ENCODE measurements around the gene ANGPT4.

The ANGPT4 gene

GRCh38 chr20:931401-931800 lies 15.3 kb upstream of the ANGPT4 start:
- no peak for TF ChIP-seq CTCF (IDR thresholded peaks at IDR 0.05; ENCODE audit: extremely low read depth, insufficient read depth, missing control alignments)
- DNase-seq (ENCODE audit: low spot score): no peak
- in situ Hi-C loops (cut with MboI; ENCODE audit: low pct_unique_long_range_greater_than_20kb, low sequenced_read_pairs, unreplicated experiment): no loop called here

- no peak for DNase-seq (ENCODE audit: low spot score)
- in situ Hi-C loops (cut with MboI; ENCODE audit: low pct_unique_long_range_greater_than_20kb, low sequenced_read_pairs, unreplicated experiment): no loop called here
- no peak for TF ChIP-seq CTCF (IDR thresholded peaks at IDR 0.05; ENCODE audit: extremely low read depth, insufficient read depth, missing control alignments)
Measured at GRCh38 chr20:926670-927069, 10.5 kb upstream of the ANGPT4 start.

GRCh38 chr20:925516-925915 lies 9.4 kb upstream of the ANGPT4 start:
- no peak for TF ChIP-seq CTCF (IDR thresholded peaks at IDR 0.05; ENCODE audit: extremely low read depth, insufficient read depth, missing control alignments)
- in situ Hi-C loops (cut with MboI; ENCODE audit: low pct_unique_long_range_greater_than_20kb, low sequenced_read_pairs, unreplicated experiment): no loop called here

GRCh38 chr20:924639-925038 lies 8.5 kb upstream of the ANGPT4 start:
- no peak for TF ChIP-seq CTCF (IDR thresholded peaks at IDR 0.05; ENCODE audit: extremely low read depth, insufficient read depth, missing control alignments)
- in situ Hi-C loops (cut with MboI; ENCODE audit: low pct_unique_long_range_greater_than_20kb, low sequenced_read_pairs, unreplicated experiment): no loop called here

More at GRCh38 chr20:925516-925915, 9.4 kb upstream of the ANGPT4 start:
- DNase-seq (ENCODE audit: low spot score): no peak

GRCh38 chr20:922781-923180 lies 6.6 kb upstream of the ANGPT4 start:
- DNase-seq (ENCODE audit: low spot score): no peak
- no peak for TF ChIP-seq CTCF (IDR thresholded peaks at IDR 0.05; ENCODE audit: extremely low read depth, insufficient read depth, missing control alignments)
- in situ Hi-C loops (cut with MboI; ENCODE audit: low pct_unique_long_range_greater_than_20kb, low sequenced_read_pairs, unreplicated experiment): no loop called here

More at GRCh38 chr20:924639-925038, 8.5 kb upstream of the ANGPT4 start:
- no peak for DNase-seq (ENCODE audit: low spot score)

- TF ChIP-seq CTCF (IDR thresholded peaks at IDR 0.05; ENCODE audit: extremely low read depth, insufficient read depth, missing control alignments): no peak
- in situ Hi-C loops (cut with MboI; ENCODE audit: low pct_unique_long_range_greater_than_20kb, low sequenced_read_pairs, unreplicated experiment): no loop called here
- DNase-seq (ENCODE audit: low spot score): no peak
Measured at GRCh38 chr20:921068-921467, 4.9 kb upstream of the ANGPT4 start.

- DNase-seq (ENCODE audit: low spot score): no peak
- in situ Hi-C loops (cut with MboI; ENCODE audit: low pct_unique_long_range_greater_than_20kb, low sequenced_read_pairs, unreplicated experiment): no loop called here
- TF ChIP-seq CTCF (IDR thresholded peaks at IDR 0.05; ENCODE audit: extremely low read depth, insufficient read depth, missing control alignments): no peak
Measured at GRCh38 chr20:920311-920710, 4.2 kb upstream of the ANGPT4 start.
